GM18508 (cell line): ENCODE measurements around the gene TGFB3.

Experiments used
- ATAC-seq: cut with Tn5 transposase; IDR thresholded peaks from one replicate; pipeline ENCODE4 v1.9.1; 2021; ENCODE audit warnings: moderate number of reproducible peaks; ENCODE audit not compliant: insufficient read depth, unreplicated experiment

Gene TGFB3

GRCh38 chr14:75987201-75987970, 5.6 kb upstream of the TGFB3 start:
- no peak for ATAC-seq

GRCh38 chr14:75986439-75986765, 4.6 kb upstream of the TGFB3 start:
- no peak for ATAC-seq

GRCh38 chr14:75985618-75986438, 4.0 kb upstream of the TGFB3 start, which contains the start of gene IFT43:
Gene IFT43, plus strand, starts transcription at chr14:75985763. Its CDS starts 24 bp downstream, at chr14:75985787.
- peak; percentile 38 for ATAC-seq

GRCh38 chr14:75984674-75985073, 2.9 kb upstream of the TGFB3 start:
- no peak for ATAC-seq

- no peak for ATAC-seq
These were observed 1.2 kb upstream of the TGFB3 start for GRCh38 chr14:75983019-75983358.

- no peak for ATAC-seq
These were observed 647 bp upstream of the TGFB3 start for GRCh38 chr14:75982266-75983018.

GRCh38 chr14:75980856-75981255, 939 bp downstream of the TGFB3 start:
- ATAC-seq = no peak

GRCh38 chr14:75979648-75980565, 1.9 kb downstream of the TGFB3 start:
- ATAC-seq = no peak

- ATAC-seq = no peak
These were observed 2.7 kb downstream of the TGFB3 start for GRCh38 chr14:75979071-75979571.

GRCh38 chr14:75978249-75978731, 3.5 kb downstream of the TGFB3 start:
- no peak for ATAC-seq

- no peak for ATAC-seq
These were observed 4.2 kb downstream of the TGFB3 start for GRCh38 chr14:75977582-75977943.

GRCh38 chr14:75976826-75977581, 4.8 kb downstream of the TGFB3 start:
- no peak for ATAC-seq

- ATAC-seq = no peak
These were observed 8.9 kb downstream of the TGFB3 start for GRCh38 chr14:75972801-75973421.

- ATAC-seq = no peak
These were observed 10.3 kb downstream of the TGFB3 start for GRCh38 chr14:75971509-75971908.

GRCh38 chr14:75970989-75971388, 10.8 kb downstream of the TGFB3 start:
- no peak for ATAC-seq

- ATAC-seq = no peak
These were observed 11.9 kb downstream of the TGFB3 start for GRCh38 chr14:75969891-75970290.

GRCh38 chr14:75969126-75969525, 12.7 kb downstream of the TGFB3 start:
- no peak for ATAC-seq

GRCh38 chr14:75968456-75968855, 13.3 kb downstream of the TGFB3 start:
- no peak for ATAC-seq

GRCh38 chr14:75967866-75968265, 13.9 kb downstream of the TGFB3 start:
- ATAC-seq = no peak
